Measurements from ENCODE around the gene BEGAIN. TPM values are rescaled to one million over a fixed set of nuclear protein-coding genes. Genes with fewer than 3 reads are reported as not detected.

BEGAIN gene
- total and polyA plus RNA-seq, 12 donors = 0.20 to 4.3 (median 0.83) TPM

DNA sequence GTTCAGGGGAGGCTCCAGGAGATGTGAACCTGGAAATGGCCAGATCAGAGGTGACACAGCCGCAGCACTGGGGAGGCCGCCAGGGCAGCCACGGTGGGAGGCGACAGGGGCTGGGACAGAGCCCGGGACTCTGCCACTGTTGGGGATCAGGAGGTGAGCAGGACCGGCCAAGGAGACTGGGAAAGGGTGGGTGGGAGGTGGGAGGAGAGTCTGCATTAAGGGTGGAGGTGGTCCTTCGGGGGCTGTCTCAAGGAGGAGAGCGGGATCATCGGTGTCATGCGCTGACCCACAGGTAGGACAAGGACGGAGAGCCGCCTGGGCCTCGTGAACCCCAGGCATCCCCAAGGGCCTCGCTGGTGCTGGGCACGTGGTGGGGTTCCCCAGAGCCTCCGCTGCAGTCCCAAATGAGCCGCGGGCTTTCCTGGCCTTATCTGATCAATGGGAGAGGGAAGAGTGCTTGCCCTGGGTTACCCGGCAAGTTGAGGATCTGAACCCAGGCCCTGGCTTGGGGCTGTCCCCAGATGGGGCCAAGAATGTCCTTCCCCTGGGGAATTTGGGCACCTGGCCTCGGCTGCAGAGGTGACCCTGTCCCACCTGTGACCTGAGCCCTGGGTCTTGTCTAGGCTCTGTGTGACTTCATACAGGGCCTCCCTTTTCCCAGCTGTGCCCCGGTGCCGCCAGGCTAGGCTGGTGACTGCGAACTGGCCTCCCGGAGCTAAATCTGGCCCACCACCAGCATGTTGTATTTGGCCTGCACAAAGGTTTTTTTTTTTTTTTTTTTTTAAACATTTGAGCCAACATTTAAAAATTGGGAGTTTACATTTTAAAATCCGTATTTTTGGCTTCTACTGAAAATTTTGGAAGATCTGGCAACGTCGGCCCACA lies 13.2 kb downstream of the BEGAIN start:
- ATAC-seq (no peak), DNase-seq (peak in 1 of 2 donors; percentile 6)
- H3K27ac ChIP-seq = no peak overlapping the region
- no peak overlapping the region for H3K4me3 ChIP-seq
- peaks cover 0 to 6% (median 0%) of the 10 kb centered on the region in 11 donors for H3K9me3 ChIP-seq
- H3K36me3 ChIP-seq = no peaks in the 10 kb centered on the region
- intact Hi-C loops (cut with DNase I) = no loop called here
- TF ChIP-seq, protein P1, sequence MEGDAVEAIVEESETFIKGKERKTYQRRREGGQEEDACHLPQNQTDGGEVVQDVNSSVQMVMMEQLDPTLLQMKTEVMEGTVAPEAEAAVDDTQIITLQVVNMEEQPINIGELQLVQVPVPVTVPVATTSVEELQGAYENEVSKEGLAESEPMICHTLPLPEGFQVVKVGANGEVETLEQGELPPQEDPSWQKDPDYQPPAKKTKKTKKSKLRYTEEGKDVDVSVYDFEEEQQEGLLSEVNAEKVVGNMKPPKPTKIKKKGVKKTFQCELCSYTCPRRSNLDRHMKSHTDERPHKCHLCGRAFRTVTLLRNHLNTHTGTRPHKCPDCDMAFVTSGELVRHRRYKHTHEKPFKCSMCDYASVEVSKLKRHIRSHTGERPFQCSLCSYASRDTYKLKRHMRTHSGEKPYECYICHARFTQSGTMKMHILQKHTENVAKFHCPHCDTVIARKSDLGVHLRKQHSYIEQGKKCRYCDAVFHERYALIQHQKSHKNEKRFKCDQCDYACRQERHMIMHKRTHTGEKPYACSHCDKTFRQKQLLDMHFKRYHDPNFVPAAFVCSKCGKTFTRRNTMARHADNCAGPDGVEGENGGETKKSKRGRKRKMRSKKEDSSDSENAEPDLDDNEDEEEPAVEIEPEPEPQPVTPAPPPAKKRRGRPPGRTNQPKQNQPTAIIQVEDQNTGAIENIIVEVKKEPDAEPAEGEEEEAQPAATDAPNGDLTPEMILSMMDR (IDR thresholded peaks at IDR 0.05) = no peak
- peaks cover 0 to 5% (median 0%) of the 10 kb centered on the region in 9 donors for H3K4me1 ChIP-seq
- 78 to 79% methylated on average over 27 of the region's 27 CpGs for WGBS, 2 donors
- H3K27me3 ChIP-seq = peaks cover 0 to 64% (median 52%) of the 10 kb centered on the region in 7 donors

- TF ChIP-seq, protein P1 (IDR thresholded peaks at IDR 0.05) = no peak
- H3K27me3 ChIP-seq = peaks cover 0 to 72% (median 60%) of the 10 kb centered on the region in 7 donors
- no peak overlapping the region for H3K27ac ChIP-seq
- H3K36me3 ChIP-seq = no peaks in the 10 kb centered on the region
- WGBS, 2 donors = 8 to 11% methylated on average over 17 to 18 of the region's 18 CpGs
- H3K4me1 ChIP-seq = peaks cover 0 to 12% (median 5%) of the 10 kb centered on the region in 9 donors
- intact Hi-C loops (cut with DNase I) = no loop called here
- H3K9me3 ChIP-seq = no peaks in the 10 kb centered on the region
- DNase-seq (no peak), ATAC-seq (no peak)
- no peak overlapping the region for H3K4me3 ChIP-seq
Observed at GRCh38 chr14:100573002-100573756, 14.0 kb downstream of the BEGAIN start.

DNA sequence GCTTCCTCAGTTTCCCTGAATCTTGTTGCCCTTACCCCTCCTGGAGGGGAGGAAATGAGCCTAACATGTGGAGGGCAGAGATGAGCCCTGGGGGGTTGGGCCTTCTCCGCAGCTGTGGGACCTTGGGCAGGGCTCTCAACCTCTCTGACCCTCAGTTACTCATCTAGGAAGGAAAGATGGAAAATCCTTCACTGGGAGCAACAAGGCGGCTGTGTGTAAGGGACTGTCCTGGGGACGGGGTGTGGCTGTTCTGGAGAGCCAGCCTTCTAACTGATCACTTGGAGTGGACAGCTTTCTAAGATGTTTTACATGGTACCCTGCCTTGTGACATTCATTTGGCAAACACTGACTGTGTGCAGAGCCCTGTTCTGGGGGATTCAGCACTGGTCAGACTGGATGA lies 14.7 kb downstream of the BEGAIN start:
- H3K4me3 ChIP-seq = no peak overlapping the region
- peaks cover 0 to 14% (median 8%) of the 10 kb centered on the region in 9 donors for H3K4me1 ChIP-seq
- TF ChIP-seq, protein P1 (IDR thresholded peaks at IDR 0.05) = no peak
- H3K9me3 ChIP-seq = no peaks in the 10 kb centered on the region
- H3K27me3 ChIP-seq = peaks cover 0 to 77% (median 66%) of the 10 kb centered on the region in 7 donors
- 46 to 62% methylated on average over 3 of the region's 3 CpGs for WGBS, 2 donors
- no peak for ATAC-seq
- H3K27ac ChIP-seq = no peak overlapping the region
- DNase-seq = no peak
- intact Hi-C loops (cut with DNase I) = no loop called here
- no peaks in the 10 kb centered on the region for H3K36me3 ChIP-seq

DNA sequence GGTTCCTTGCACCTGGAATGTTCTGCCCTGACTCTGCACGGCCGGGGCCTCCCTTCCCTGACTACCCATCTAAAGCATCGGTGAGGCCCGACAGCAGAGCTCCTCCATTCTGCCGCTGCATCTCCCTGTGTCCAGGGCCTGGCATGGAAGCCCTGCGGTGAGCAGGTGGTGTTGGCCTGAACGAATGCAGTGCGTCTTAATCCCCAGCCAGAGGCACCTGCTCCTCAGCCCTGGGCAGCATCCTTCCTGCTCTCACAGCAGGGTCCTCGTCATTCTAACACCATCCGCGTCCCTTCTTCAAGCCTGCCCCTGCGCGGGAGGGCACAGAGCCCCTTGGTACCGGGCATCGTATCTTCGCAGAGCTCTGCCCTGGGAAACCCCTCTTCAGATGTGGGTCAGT lies 15.4 kb downstream of the BEGAIN start:
- Histone ChIP-seq H3K36me3 (no peaks in the 10 kb centered on the region), H3K9me3 (no peaks in the 10 kb centered on the region), H3K27ac (no peak overlapping the region), H3K27me3 (peaks cover 0 to 84% (median 73%) of the 10 kb centered on the region in 7 donors), H3K4me1 (peaks cover 0 to 20% (median 13%) of the 10 kb centered on the region in 9 donors), H3K4me3 (no peak overlapping the region)
- DNase-seq (no peak), ATAC-seq (no peak)
- TF ChIP-seq, protein P1 (IDR thresholded peaks at IDR 0.05) = no peak
- WGBS, 2 donors = 82 to 84% methylated on average over 16 of the region's 16 CpGs
- intact Hi-C loops (cut with DNase I) = no loop called here
